Activated B cell treated with CpG ODN at 0.5 μM for 24 hours (primary cell): Measurements from ENCODE around the gene OSBPL10. TPM values are rescaled to one million over a fixed set of nuclear protein-coding genes. Genes with fewer than 3 reads are reported as not detected.

Source experiments
- ATAC-seq: fragments of 200-7000 bp; cut with Tn5 transposase; one replicate; pipeline ENCODE4 v1.10.0; 2021; ENCODE audit warnings: low read depth, mild to moderate bottlenecking, moderate library complexity
- CTCF ChIA-PET: fragments of 350-600 bp; sonication (Branson Sonifier 250); formaldehyde crosslinking; loops from one replicate; lab custom pipeline; 2021; ENCODE audit warnings: antibody characterized with exemption; lab: Charles Lee
- POLR2A ChIA-PET: fragments of 350-600 bp; sonication (Branson Sonifier 250); formaldehyde crosslinking; loops from one replicate; lab custom pipeline; 2021; ENCODE audit warnings: antibody characterized with exemption; lab: Charles Lee
- DNase-seq: peaks from one replicate; pipeline ENCODE4 v3.0.0; 2022
- H3K27ac Mint-ChIP-seq: one replicate; pipeline ENCODE4 v1.8.0; 2020; ENCODE audit warnings: mixed read lengths
- H3K27me3 Mint-ChIP-seq: one replicate; pipeline ENCODE4 v1.8.0; 2021; ENCODE audit warnings: mixed read lengths
- H3K36me3 Mint-ChIP-seq: one replicate; pipeline ENCODE4 v1.8.0; 2021; ENCODE audit warnings: low read depth, mixed read lengths
- H3K4me1 Mint-ChIP-seq: one replicate; pipeline ENCODE4 v1.8.0; 2021; ENCODE audit warnings: mixed read lengths
- H3K4me3 Mint-ChIP-seq: one replicate; pipeline ENCODE4 v1.8.0; 2020; ENCODE audit warnings: mild to moderate bottlenecking, mixed read lengths
- H3K9me3 Mint-ChIP-seq: one replicate; pipeline ENCODE4 v1.8.0; 2020; ENCODE audit warnings: mixed read lengths
- CTCF ChIP-seq: fragments of 200-600 bp; IDR thresholded peaks from one replicate; pipeline ENCODE4 v1.8.0; 2022; ENCODE audit warnings: antibody characterized with exemption, mild to moderate bottlenecking
- intact Hi-C: fragments of 100-400 bp; cut with micrococcal nuclease; formaldehyde crosslinking; loops from one replicate; pipeline ENCODE4 v1.15.1; 2024
- total RNA-seq: library from RNA; stranded (reverse); gene quantifications from 2 replicates; pipeline ENCODE4 v1.2.3, GENCODE V29; 2022

The OSBPL10 gene
- total RNA-seq, 1 donor from 2014 or later = 137 TPM

DNA sequence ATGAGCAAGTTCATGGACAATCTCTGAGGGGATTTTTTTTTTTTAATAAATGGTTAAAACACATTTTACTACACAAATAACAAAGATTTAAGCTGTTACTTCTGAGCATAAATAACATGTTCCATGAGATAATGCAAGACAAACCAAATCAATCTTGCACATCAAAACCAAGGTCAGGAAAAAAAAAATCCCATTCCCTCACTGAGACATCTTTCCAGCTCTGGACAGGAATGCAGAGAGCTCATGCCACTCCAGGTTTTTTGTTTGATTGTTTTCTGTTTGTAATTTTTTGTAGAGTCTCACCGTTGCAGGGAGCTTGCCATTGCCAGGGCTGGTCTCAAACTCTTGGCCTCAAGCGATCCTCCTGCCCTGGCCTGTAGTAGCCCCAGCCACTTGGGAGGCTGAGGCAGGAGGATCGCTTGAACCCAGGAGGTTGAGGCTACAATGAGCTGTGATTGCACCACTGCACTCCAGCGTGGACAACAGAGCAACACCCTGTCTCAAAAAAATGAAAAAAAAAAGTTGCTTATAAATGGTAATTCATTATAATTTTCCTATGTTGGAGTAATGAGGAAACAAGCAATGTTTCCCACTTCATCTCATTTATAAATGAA, 14.0 kb downstream of the OSBPL10 start:
- ChIA-PET POLR2A (interaction anchor here (0.5 to 1.6 kb wide), 6 partner anchors 9 to 368 kb away, joined by 3 to 5 read pairs (median 3); partner anchors contain the start of gene ZNF860), CTCF (interaction anchor here (1.1 to 1.4 kb wide), 3 partner anchors 11 to 109 kb away, joined by 3 to 4 read pairs (median 3); no protein-coding TSS in a partner anchor)
- TF ChIP-seq CTCF = no peak
- DNase-seq (no peak), ATAC-seq (no peak)
- Mint-ChIP-seq H3K9me3 (no peaks in the 10 kb centered on the region), H3K36me3 (peaks cover 36% of the 10 kb centered on the region), H3K27ac (peak overlapping the region; percentile 67), H3K4me1 (peaks cover 81% of the 10 kb centered on the region), H3K4me3 (no peak overlapping the region), H3K27me3 (no peaks in the 10 kb centered on the region)
- intact Hi-C loops = no loop called here

GRCh38 chr3:31962801-31963205, 18.3 kb downstream of the OSBPL10 start:
- no peaks in the 10 kb centered on the region for H3K27me3 Mint-ChIP-seq
- H3K36me3 Mint-ChIP-seq = peaks cover 16% of the 10 kb centered on the region
- ChIA-PET CTCF (no interaction called here), POLR2A (interaction anchor here (4.0 to 4.1 kb wide), 2 partner anchors 9 to 20 kb away, joined by 22 to 29 read pairs; partner anchors contain the start of genes OSBPL10 and ZNF860)
- TF ChIP-seq CTCF = no peak
- no peak for DNase-seq
- intact Hi-C loops = no loop called here
- peak overlapping the region; percentile 94 for H3K27ac Mint-ChIP-seq
- peak overlapping the region; percentile 35 for H3K4me3 Mint-ChIP-seq
- ATAC-seq = no peak
- no peaks in the 10 kb centered on the region for H3K9me3 Mint-ChIP-seq
- H3K4me1 Mint-ChIP-seq = peaks cover 84% of the 10 kb centered on the region

GRCh38 chr3:31960793-31961431, 20.1 kb downstream of the OSBPL10 start:
- Mint-ChIP-seq H3K9me3 (no peaks in the 10 kb centered on the region), H3K27ac (peak overlapping the region; percentile 94), H3K36me3 (peaks cover 11% of the 10 kb centered on the region), H3K27me3 (no peaks in the 10 kb centered on the region), H3K4me1 (peaks cover 80% of the 10 kb centered on the region), H3K4me3 (peak overlapping the region; percentile 78)
- no peak for DNase-seq
- no peak for TF ChIP-seq CTCF
- CTCF ChIA-PET = interaction anchor here (1.2 to 2.8 kb wide), 5 partner anchors 12 to 183 kb away, joined by 3 to 13 read pairs (median 4); partner anchors contain the start of genes OSBPL10 and ZNF860
- intact Hi-C loops = loop anchor here (1.0 to 2.0 kb wide), 6 partner anchors 7 to 44 kb away; partner anchors contain the start of genes OSBPL10 and ZNF860
- POLR2A ChIA-PET = interaction anchor here (0.6 to 4.1 kb wide), 18 partner anchors 9 to 428 kb away, joined by 3 to 38 read pairs (median 6); partner anchors contain the start of genes OSBPL10, STT3B and ZNF860
- ATAC-seq = peak; percentile 66

- no peaks in the 10 kb centered on the region for H3K27me3 Mint-ChIP-seq
- intact Hi-C loops = loop anchor here (1.0 to 10.0 kb wide), 8 partner anchors 8 to 1355 kb away; partner anchors contain the start of genes OSBPL10, TGFBR2 and ZNF860
- CTCF ChIA-PET = interaction anchor here (1.3 to 2.8 kb wide), 4 partner anchors 11 to 184 kb away, joined by 4 to 13 read pairs (median 5); partner anchors contain the start of genes OSBPL10 and ZNF860
- no peak for TF ChIP-seq CTCF
- H3K36me3 Mint-ChIP-seq = peaks cover 18% of the 10 kb centered on the region
- peaks cover 4% of the 10 kb centered on the region for H3K9me3 Mint-ChIP-seq
- POLR2A ChIA-PET = interaction anchor here (0.6 to 4.1 kb wide), 19 partner anchors 8 to 428 kb away, joined by 3 to 38 read pairs (median 6); partner anchors contain the start of genes OSBPL10, STT3B and ZNF860
- peak overlapping the region; percentile 78 for H3K4me3 Mint-ChIP-seq
- H3K4me1 Mint-ChIP-seq = peaks cover 87% of the 10 kb centered on the region
- H3K27ac Mint-ChIP-seq = peak overlapping the region; percentile 94
- ATAC-seq (peak; percentile 62), DNase-seq (no peak)
Measured at GRCh38 chr3:31959951-31960792, 20.9 kb downstream of the OSBPL10 start.
